PC-3 (cell line): ENCODE measurements around the gene ZMIZ1.

ENCODE experiments used
- EZH2 ChIP-seq: fragments of 300-600 bp; sonication (generic); IDR thresholded peaks from one replicate; pipeline ENCODE4 v1.6.1; 2017; ENCODE audit warnings: antibody characterized with exemption, mild to moderate bottlenecking, low read length; ENCODE audit not compliant: unreplicated experiment
- TF ChIP-seq, protein P1 (sequence below): fragments of 300-600 bp; sonication (generic); conservative IDR thresholded peaks from 2 replicates; pipeline ENCODE4 v1.5.1; 2017; ENCODE audit warnings: antibody characterized with exemption, low read depth, mild to moderate bottlenecking, low read length

DNA sequence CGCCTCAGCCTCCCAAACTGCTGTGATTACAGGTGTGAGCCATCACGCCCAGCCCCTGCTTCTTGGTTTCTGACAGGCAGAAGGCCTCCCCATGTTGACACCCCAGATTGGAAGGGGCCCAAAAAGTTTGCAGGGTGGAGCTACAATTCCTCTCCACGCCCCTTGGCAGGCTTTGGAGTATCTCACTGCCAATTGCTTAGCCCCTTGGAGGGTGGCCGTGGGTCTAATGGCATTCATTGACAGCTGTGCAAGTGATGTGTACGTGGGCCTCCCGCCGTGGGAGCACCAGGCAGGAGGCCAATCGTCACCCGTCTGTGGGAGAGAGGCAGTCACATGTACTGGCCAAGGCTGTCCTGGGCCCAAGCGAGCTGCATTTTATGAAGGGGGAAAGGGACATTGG is 204.8 kb downstream of the ZMIZ1 start:
- TF ChIP-seq EZH2 = no peak
- TF ChIP-seq, protein P1, sequence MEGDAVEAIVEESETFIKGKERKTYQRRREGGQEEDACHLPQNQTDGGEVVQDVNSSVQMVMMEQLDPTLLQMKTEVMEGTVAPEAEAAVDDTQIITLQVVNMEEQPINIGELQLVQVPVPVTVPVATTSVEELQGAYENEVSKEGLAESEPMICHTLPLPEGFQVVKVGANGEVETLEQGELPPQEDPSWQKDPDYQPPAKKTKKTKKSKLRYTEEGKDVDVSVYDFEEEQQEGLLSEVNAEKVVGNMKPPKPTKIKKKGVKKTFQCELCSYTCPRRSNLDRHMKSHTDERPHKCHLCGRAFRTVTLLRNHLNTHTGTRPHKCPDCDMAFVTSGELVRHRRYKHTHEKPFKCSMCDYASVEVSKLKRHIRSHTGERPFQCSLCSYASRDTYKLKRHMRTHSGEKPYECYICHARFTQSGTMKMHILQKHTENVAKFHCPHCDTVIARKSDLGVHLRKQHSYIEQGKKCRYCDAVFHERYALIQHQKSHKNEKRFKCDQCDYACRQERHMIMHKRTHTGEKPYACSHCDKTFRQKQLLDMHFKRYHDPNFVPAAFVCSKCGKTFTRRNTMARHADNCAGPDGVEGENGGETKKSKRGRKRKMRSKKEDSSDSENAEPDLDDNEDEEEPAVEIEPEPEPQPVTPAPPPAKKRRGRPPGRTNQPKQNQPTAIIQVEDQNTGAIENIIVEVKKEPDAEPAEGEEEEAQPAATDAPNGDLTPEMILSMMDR = no peak
